Right lobe of liver (tissue), 4 donors: ENCODE results near the gene SH3BGRL3.

Experiments used
- POLR2A ChIP-seq: fragments of 450-650 bp; IDR thresholded peaks from one replicate; pipeline ENCODE4 v1.6.1; 2017; ENCODE audit warnings: antibody characterized with exemption, mild to moderate bottlenecking
- TF ChIP-seq, protein P1 (sequence below), 4 donors: fragments of 200-600 bp in 3 of 4; fragments of 450-650 bp in 1 of 4; IDR thresholded peaks; one replicate each; pipeline versions ENCODE4 v1.5.1 to v1.8.0; 2016 to 2022; ENCODE audit warnings: antibody characterized with exemption in 4 of 4, mild to moderate bottlenecking in 2 of 4
- donor health status: DM: no; HTN: no; CAD: no.
- donor health status: DM: no; HTN: no; CAD: no.
- donor health status: DM: no; HTN: yes; CAD: no.

GRCh38 chr1:26330276-26330675, 50.4 kb downstream of the SH3BGRL3 start:
- TF ChIP-seq, protein P1, sequence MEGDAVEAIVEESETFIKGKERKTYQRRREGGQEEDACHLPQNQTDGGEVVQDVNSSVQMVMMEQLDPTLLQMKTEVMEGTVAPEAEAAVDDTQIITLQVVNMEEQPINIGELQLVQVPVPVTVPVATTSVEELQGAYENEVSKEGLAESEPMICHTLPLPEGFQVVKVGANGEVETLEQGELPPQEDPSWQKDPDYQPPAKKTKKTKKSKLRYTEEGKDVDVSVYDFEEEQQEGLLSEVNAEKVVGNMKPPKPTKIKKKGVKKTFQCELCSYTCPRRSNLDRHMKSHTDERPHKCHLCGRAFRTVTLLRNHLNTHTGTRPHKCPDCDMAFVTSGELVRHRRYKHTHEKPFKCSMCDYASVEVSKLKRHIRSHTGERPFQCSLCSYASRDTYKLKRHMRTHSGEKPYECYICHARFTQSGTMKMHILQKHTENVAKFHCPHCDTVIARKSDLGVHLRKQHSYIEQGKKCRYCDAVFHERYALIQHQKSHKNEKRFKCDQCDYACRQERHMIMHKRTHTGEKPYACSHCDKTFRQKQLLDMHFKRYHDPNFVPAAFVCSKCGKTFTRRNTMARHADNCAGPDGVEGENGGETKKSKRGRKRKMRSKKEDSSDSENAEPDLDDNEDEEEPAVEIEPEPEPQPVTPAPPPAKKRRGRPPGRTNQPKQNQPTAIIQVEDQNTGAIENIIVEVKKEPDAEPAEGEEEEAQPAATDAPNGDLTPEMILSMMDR (IDR thresholded peaks at IDR 0.05): no peak
- no peak for TF ChIP-seq POLR2A
